CD4-positive, CD25-positive, alpha-beta regulatory T cell (primary cell): ENCODE measurements around the gene OPALIN. TPM values are rescaled to one million over a fixed set of nuclear protein-coding genes. Genes with fewer than 3 reads are reported as not detected.
"Not testable (repeated sequence)": the region's sequence is repeated elsewhere in the genome, so short reads cannot be mapped to it uniquely, and the experiment has no call there.

Experiments
- ATAC-seq, 2 donors: fragments of 150-1000 bp; cut with Tn5 transposase; one replicate each; pipeline ENCODE4 v1.10.0; 2021; ENCODE audit warnings: low read depth in 2 of 2, moderate number of reproducible peaks in 2 of 2, moderate library complexity in 1 of 2
- DNase-seq, 3 donors: peaks; one replicate each; pipeline versions ENCODE4 v3.0.0 to v3.0.0-alpha.2; 2012 to 2022; ENCODE audit warnings: mixed read lengths in 1 of 3
- H3K27ac ChIP-seq: one replicate; pipeline ENCODE4 v1.7.0; 2013; ENCODE audit warnings: mild to moderate bottlenecking, low read length; ENCODE audit not compliant: insufficient read depth, poor library complexity, severe bottlenecking
- H3K27me3 ChIP-seq: one replicate; pipeline ENCODE4 v1.7.0; 2013; ENCODE audit warnings: low read length; ENCODE audit not compliant: control insufficient read depth, insufficient read depth
- H3K36me3 ChIP-seq: one replicate; pipeline ENCODE4 v1.7.0; 2013; ENCODE audit warnings: mild to moderate bottlenecking, low read length, moderate library complexity; ENCODE audit not compliant: control insufficient read depth, insufficient read depth
- H3K4me1 ChIP-seq: 2 replicates; pipeline ENCODE4 v1.7.0; 2013; ENCODE audit warnings: mild to moderate bottlenecking, low read length; ENCODE audit not compliant: insufficient read depth, control insufficient read depth, poor library complexity, severe bottlenecking
- H3K4me3 ChIP-seq: one replicate; pipeline ENCODE4 v1.7.0; 2013; ENCODE audit warnings: low read depth, mild to moderate bottlenecking, low read length, moderate library complexity
- H3K9me3 ChIP-seq, 2 experiments: 1 replicate in 1 of 2; 2 replicates in 1 of 2; pipeline ENCODE4 v1.7.0; 2013; ENCODE audit warnings: low read length in 2 of 2, mild to moderate bottlenecking in 1 of 2, moderate library complexity in 1 of 2; ENCODE audit not compliant: control insufficient read depth in 2 of 2
- H3K27ac Mint-ChIP-seq, 3 donors: one replicate each; pipeline ENCODE4 v1.8.0; 2020 to 2022; ENCODE audit warnings: mild to moderate bottlenecking in 3 of 3, mixed read lengths in 3 of 3, moderate library complexity in 2 of 3
- H3K27me3 Mint-ChIP-seq: one replicate; pipeline ENCODE4 v1.8.0; 2022; ENCODE audit warnings: mild to moderate bottlenecking, mixed read lengths
- H3K36me3 Mint-ChIP-seq: one replicate; pipeline ENCODE4 v1.8.0; 2020; ENCODE audit warnings: mixed read lengths
- H3K4me1 Mint-ChIP-seq, 4 donors: one replicate each; pipeline ENCODE4 v1.8.0; 2020 to 2022; ENCODE audit warnings: mixed read lengths in 4 of 4, mild to moderate bottlenecking in 1 of 4
- H3K4me3 Mint-ChIP-seq, 4 donors: one replicate each; pipeline ENCODE4 v1.8.0; 2020 to 2022; ENCODE audit warnings: mild to moderate bottlenecking in 4 of 4, mixed read lengths in 4 of 4, moderate library complexity in 3 of 4
- H3K9me3 Mint-ChIP-seq, 7 donors: one replicate each; pipeline ENCODE4 v1.8.0; 2020 to 2022; ENCODE audit warnings: mixed read lengths in 7 of 7, mild to moderate bottlenecking in 3 of 7, moderate library complexity in 2 of 7
- polyA plus RNA-seq, 4 donors: library from polyadenylated mRNA; unstranded; fragments of 300-500 nt; fragmentation: Illumina TruSeq; gene quantifications; one replicate each; pipeline ENCODE4 v1.2.3, GENCODE V29; 2021
- total RNA-seq: library from RNA; stranded (reverse); gene quantifications from one replicate; pipeline ENCODE4 v1.2.3, GENCODE V29; 2022

OPALIN gene
- total and polyA plus RNA-seq, 5 donors from 2014 or later = not detected

DNA sequence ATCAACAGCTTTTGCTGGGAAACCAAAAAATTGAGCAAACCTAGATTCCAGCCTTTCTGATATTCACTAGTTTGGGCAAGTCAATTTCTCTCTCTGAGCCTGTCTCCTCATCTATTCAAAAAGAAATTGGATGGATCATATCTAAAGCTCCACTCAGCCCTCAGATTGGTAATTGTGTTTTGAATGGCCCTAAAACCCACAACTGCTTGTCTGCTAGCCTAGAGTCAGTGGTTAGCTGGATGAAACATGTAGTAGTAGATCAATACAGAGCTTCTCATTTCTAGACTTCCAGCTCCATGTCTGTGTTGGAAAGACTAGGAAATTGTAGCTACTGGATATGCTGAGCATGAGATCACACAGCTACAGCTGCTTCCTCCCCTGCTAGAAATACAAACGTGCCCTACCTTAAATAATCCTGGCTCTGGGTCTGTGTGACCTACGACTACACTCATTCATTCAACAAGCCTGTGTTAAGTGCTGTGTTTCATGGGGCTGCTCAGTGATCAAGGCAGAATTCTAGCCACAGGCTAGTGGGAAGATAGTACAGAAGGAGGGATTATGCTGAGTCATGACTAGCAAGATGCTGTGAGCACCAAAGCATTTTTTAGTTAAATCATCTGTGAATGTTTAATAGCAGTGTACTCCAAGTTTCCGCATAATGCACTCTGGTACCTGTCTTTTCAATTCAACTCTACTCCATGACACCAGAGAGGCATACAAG, 38.9 kb downstream of the OPALIN start:
- Mint-ChIP-seq H3K4me1 (peaks cover 0 to 3% (median 1%) of the 10 kb centered on the region in 4 donors), H3K9me3 (peaks cover 0 to 2% (median 0%) of the 10 kb centered on the region in 7 donors), H3K27me3 (peaks cover 32% of the 10 kb centered on the region), H3K27ac (no peak overlapping the region), H3K4me3 (no peak overlapping the region), H3K36me3 (no peaks in the 10 kb centered on the region)
- Histone ChIP-seq H3K36me3 (no peaks in the 10 kb centered on the region), H3K9me3 (no peaks in the 10 kb centered on the region), H3K4me3 (no peak overlapping the region), H3K4me1 (no peaks in the 10 kb centered on the region), H3K27me3 (peaks cover 10% of the 10 kb centered on the region), H3K27ac (no peak overlapping the region)
- ATAC-seq (no peak), DNase-seq (no peak)

DNA sequence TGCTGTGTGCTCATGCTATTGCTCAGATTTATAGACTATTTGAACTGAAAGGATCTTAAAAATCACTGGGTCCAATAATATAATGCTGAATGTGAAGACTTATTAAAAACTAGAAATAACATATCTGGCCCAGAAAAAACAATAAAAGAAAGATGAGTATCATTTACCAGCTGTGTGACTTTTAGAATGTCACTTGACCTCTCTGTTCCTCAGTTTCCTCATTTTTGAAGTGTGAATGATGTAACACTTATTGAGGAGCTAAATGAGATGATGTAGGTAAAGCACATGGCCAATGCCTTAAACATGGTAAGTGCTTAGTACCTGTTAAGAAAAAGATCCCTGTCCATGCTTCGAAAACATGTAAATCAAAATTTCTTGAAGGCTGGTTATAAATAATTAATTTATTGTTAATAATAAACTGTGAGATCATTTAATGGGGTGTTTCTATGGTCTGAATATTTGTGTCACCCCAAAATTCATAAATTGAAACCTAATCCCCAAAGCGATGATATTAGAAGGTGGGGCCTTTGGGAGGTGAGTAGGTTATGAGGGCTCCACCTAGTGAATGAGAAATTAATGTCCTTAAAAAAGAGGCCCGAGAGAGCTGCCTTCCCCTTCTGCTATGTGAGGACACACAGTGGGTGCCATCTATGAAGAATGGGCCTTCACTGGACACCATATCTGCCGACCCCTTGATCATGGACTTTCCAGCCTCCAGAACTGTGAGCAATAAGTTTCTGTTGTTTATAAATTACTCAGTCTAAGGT, 41.6 kb downstream of the OPALIN start:
- no peak overlapping the region for H3K27ac Mint-ChIP-seq

DNA sequence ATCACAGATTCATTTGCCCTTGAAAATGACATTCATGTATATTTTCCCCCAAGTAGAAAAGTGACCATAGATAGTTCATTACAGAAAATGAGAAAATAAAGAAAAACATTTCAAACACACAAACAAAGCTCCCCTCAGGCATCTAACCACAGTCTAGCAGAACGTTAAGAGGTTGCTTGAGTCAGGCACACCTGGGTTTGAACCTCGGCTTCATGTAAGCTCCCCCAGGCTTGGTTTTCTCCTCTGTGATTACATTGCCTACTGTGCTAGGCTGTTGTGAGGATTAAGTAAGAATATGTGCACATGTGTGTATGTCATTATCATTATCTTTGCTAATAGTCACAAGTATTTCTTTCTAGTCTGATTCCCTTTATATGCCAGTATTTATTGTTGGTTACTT, 45.5 kb downstream of the OPALIN start:
- Mint-ChIP-seq H3K36me3 (no peaks in the 10 kb centered on the region), H3K27me3 (peaks cover 30% of the 10 kb centered on the region), H3K27ac (no peak overlapping the region), H3K9me3 (peaks cover 0 to 2% (median 0%) of the 10 kb centered on the region in 7 donors), H3K4me1 (peaks cover 0 to 3% (median 0%) of the 10 kb centered on the region in 4 donors), H3K4me3 (no peak overlapping the region)
- H3K27ac ChIP-seq = no peak overlapping the region
- no peak overlapping the region for H3K4me3 ChIP-seq
- peaks cover 30% of the 10 kb centered on the region for H3K27me3 ChIP-seq
- no peaks in the 10 kb centered on the region for H3K4me1 ChIP-seq
- H3K9me3 ChIP-seq = no peaks in the 10 kb centered on the region
- H3K36me3 ChIP-seq = no peaks in the 10 kb centered on the region
- DNase-seq (no peak), ATAC-seq (no peak)

More for the DNA sequence above, 41.6 kb downstream of the OPALIN start:
- Histone ChIP-seq H3K4me1 (no peaks in the 10 kb centered on the region), H3K36me3 (no peaks in the 10 kb centered on the region), H3K27ac (no peak overlapping the region), H3K4me3 (no peak overlapping the region), H3K27me3 (peaks cover 20% of the 10 kb centered on the region), H3K9me3 (no peaks in the 10 kb centered on the region)
- no peak overlapping the region for H3K4me3 Mint-ChIP-seq
- peaks cover 0 to 2% (median 0%) of the 10 kb centered on the region in 7 donors for H3K9me3 Mint-ChIP-seq
- H3K36me3 Mint-ChIP-seq = no peaks in the 10 kb centered on the region
- ATAC-seq (no peak), DNase-seq (no peak)
- H3K27me3 Mint-ChIP-seq = peaks cover 44% of the 10 kb centered on the region
- peaks cover 0 to 3% (median 0%) of the 10 kb centered on the region in 4 donors for H3K4me1 Mint-ChIP-seq

DNA sequence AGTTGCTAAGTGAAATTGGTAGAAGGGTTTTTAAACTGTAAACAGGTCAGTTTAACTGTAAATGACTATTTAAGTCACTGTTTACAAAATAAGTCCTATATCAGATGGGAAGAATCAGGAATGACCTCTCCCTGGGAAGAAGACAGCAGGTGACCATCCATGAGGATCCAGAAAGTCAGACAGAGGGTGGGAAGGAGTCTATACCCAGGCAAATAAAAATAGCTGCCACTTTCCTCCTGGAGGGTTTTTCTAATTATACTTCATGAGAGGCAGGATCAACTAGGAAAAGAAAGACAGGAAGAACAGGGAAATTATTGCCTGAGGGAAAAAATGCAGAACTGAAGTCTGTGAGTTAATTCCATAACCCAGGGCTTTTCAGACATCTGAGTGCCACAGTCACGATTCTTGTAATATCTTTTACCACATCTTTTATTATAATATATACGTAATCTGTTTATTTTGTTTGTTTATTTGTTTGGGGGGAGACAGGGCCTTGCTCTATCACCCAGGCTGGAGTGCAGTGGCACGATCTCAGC, 47.6 kb downstream of the OPALIN start:
- DNase-seq = no peak
- no peaks in the 10 kb centered on the region for H3K36me3 ChIP-seq
- peaks cover 35% of the 10 kb centered on the region for H3K27me3 ChIP-seq
- Mint-ChIP-seq H3K4me3 (no peak overlapping the region), H3K27ac (no peak overlapping the region), H3K9me3 (peaks cover 0 to 2% (median 0%) of the 10 kb centered on the region in 7 donors), H3K36me3 (no peaks in the 10 kb centered on the region), H3K4me1 (peaks cover 0 to 11% (median 7%) of the 10 kb centered on the region in 4 donors), H3K27me3 (peaks cover 38% of the 10 kb centered on the region)
- no peaks in the 10 kb centered on the region for H3K9me3 ChIP-seq
- H3K4me1 ChIP-seq = no peaks in the 10 kb centered on the region
- no peak overlapping the region for H3K27ac ChIP-seq
- no peak for ATAC-seq
- H3K4me3 ChIP-seq = no peak overlapping the region

DNA sequence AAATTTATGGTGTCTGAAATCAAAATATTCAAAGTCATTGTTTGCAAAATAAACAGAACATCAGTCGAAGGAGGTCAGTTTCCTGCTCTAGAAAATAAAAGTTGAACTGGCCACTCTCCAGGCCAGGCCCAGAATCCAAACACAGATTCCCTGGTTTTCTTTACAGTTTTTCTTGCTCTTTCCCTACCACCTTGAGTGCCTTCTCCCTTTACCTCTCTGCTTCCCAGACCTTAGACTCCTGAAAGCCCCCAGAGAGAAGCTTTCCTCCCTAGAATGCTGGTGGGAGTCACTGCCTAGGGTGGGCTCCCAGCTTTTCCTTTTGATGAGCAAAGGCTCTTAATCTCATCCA, 48.5 kb downstream of the OPALIN start:
- Histone ChIP-seq H3K36me3 (no peaks in the 10 kb centered on the region), H3K4me1 (no peaks in the 10 kb centered on the region), H3K9me3 (no peaks in the 10 kb centered on the region), H3K4me3 (no peak overlapping the region), H3K27me3 (peaks cover 36% of the 10 kb centered on the region), H3K27ac (no peak overlapping the region)
- no peak for DNase-seq
- peaks cover 0 to 2% (median 0%) of the 10 kb centered on the region in 7 donors for H3K9me3 Mint-ChIP-seq
- H3K27me3 Mint-ChIP-seq = peaks cover 47% of the 10 kb centered on the region
- H3K4me1 Mint-ChIP-seq = peaks cover 0 to 12% (median 7%) of the 10 kb centered on the region in 4 donors
- no peak overlapping the region for H3K4me3 Mint-ChIP-seq
- ATAC-seq = no peak
- H3K36me3 Mint-ChIP-seq = no peaks in the 10 kb centered on the region
- peak overlapping the region in 2 of 3 donors; percentile 15 to 69 for H3K27ac Mint-ChIP-seq

DNA sequence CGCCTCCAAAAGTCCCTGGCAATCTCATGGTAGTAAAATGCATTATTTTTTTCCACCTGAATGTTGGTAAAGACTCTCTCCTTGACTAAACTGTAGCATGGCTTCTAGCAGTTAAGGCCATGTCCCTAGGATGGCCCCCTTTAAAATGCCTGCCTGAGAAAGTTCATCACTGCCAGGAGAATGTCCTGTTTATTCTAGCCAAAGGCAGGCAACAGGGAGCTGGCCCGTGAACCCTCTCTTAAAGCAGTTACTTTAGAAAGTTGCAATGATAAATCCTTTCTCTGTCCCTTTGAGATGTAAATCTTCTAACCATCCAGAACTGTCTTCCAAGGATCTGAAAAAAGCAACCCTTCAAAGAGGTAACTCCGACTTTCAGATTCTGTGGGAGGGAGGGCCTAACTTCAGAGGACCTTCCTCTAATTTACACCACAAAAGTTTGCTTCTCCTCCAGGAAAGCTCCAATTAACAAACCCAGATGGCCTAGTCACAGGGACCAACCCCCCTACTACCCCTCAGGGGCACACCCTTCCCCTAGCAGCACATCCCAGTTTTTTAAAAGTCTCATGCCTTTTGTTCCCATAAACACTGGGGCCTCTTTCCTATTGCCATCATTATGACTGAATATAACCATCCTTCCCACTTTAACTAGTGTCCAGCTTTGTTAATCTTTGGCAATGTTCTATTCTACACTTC, 49.0 kb downstream of the OPALIN start:
- Histone ChIP-seq H3K27me3 (peaks cover 37% of the 10 kb centered on the region), H3K36me3 (no peaks in the 10 kb centered on the region), H3K4me3 (no peak overlapping the region), H3K9me3 (no peaks in the 10 kb centered on the region), H3K4me1 (no peaks in the 10 kb centered on the region), H3K27ac (no peak overlapping the region)
- ATAC-seq (no peak), DNase-seq (no peak)
- Mint-ChIP-seq H3K36me3 (no peaks in the 10 kb centered on the region), H3K9me3 (peaks cover 0 to 2% (median 0%) of the 10 kb centered on the region in 7 donors), H3K27me3 (peaks cover 52% of the 10 kb centered on the region), H3K4me1 (peaks cover 0 to 11% (median 7%) of the 10 kb centered on the region in 4 donors), H3K4me3 (no peak overlapping the region), H3K27ac (no peak overlapping the region)

DNA sequence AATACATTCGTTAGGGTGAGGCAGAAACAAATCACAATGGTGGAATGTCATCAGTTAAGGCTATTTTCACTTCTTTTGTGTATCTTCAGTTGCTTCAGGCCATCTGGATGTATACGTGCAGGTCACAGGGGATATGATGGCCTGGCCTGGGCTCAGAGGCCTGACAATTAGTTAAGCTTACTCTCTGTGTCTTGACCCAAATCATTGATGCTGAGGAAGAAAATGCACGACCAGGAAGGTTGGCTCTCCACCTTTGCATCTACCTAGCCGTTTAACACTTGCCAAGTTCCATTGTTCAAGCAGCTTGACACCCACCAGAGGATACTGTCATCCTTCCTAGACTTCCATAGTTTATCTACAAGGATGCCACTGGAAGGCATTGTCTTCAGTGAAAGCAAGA, 49.9 kb downstream of the OPALIN start:
- not testable (repeated sequence) for H3K27ac Mint-ChIP-seq, H3K36me3 ChIP-seq, DNase-seq, H3K27ac ChIP-seq, H3K36me3 Mint-ChIP-seq, H3K4me3 ChIP-seq, ATAC-seq, H3K4me3 Mint-ChIP-seq, H3K9me3 ChIP-seq, H3K9me3 Mint-ChIP-seq, H3K4me1 ChIP-seq
- H3K27me3 ChIP-seq = peaks cover 34% of the 10 kb centered on the region
- Mint-ChIP-seq H3K4me1 (peaks cover 0 to 13% (median 7%) of the 10 kb centered on the region in 4 donors), H3K27me3 (peaks cover 50% of the 10 kb centered on the region)
